SK-N-SH (cell line): ENCODE results near the gene MLLT3. TPM values are rescaled to one million over a fixed set of nuclear protein-coding genes. Genes with fewer than 3 reads are reported as not detected.

ENCODE experiments used
- CTCF ChIA-PET: fragments of 300-600, 350-600 bp; formaldehyde crosslinking; extraction: SDS; loops from one replicate; lab custom pipeline; 2021; lab: Yijun Ruan, JAX
- POLR2A ChIA-PET: fragments of 350-600 bp; sonication (Branson Sonifier 250); formaldehyde crosslinking; extraction: SDS; loops from one replicate; lab custom pipeline; 2020; ENCODE audit warnings: antibody characterized with exemption, inconsistent platforms; lab: Yijun Ruan, JAX
- DNase-seq: peaks from one replicate; pipeline ENCODE4 v3.0.0; 2012
- H2AFZ ChIP-seq: fragments of 200-600 bp; sonication (generic); 2 replicates; pipeline ENCODE4 v1.8.1; 2016; ENCODE audit warnings: antibody characterized with exemption, mild to moderate bottlenecking, low read depth
- H3F3A ChIP-seq: fragments of 200-600 bp; sonication (generic); replicated peaks from 2 replicates; pipeline ENCODE3; 2016; ENCODE audit warnings: antibody characterized with exemption, mild to moderate bottlenecking; ENCODE audit not compliant: insufficient read depth
- H3K27ac ChIP-seq, 2 experiments: fragments of 200-500 bp in 1 of 2; fragments of 200-600 bp in 1 of 2; sonication (Bioruptor generic) in 1 of 2; sonication (generic), shearing (Covaris generic) in 1 of 2; 2 replicates each; pipeline versions ENCODE4 v1.5.1 to v1.6.1; 2014 to 2016; ENCODE audit warnings: low read depth in 2 of 2, inconsistent platforms in 1 of 2, low read length in 1 of 2, mild to moderate bottlenecking in 1 of 2, mixed read lengths in 1 of 2
- H3K27me3 ChIP-seq: fragments of 200-600 bp; sonication (generic), shearing (Covaris generic); 2 replicates; pipeline ENCODE4 v1.6.1; 2016; ENCODE audit warnings: mixed run types; ENCODE audit not compliant: insufficient read depth
- H3K36me3 ChIP-seq, 2 experiments: fragments of 200-500 bp in 1 of 2; fragments of 200-600 bp in 1 of 2; sonication (Bioruptor generic) in 1 of 2; sonication (generic) in 1 of 2; replicated peaks in 1 of 2; 2 replicates each; pipeline versions ENCODE3 to v1.5.1; 2014 to 2016; ENCODE audit warnings: low read length in 1 of 2, mild to moderate bottlenecking in 1 of 2; ENCODE audit not compliant: insufficient read depth in 2 of 2, control insufficient read depth in 1 of 2
- H3K4me1 ChIP-seq, 2 experiments: fragments of 200-500 bp in 1 of 2; fragments of 200-600 bp in 1 of 2; sonication (Bioruptor generic) in 1 of 2; sonication (generic), shearing (Covaris generic) in 1 of 2; 2 replicates each; pipeline versions ENCODE4 v1.5.1 to v1.6.1; 2014 to 2016; ENCODE audit warnings: low read depth in 1 of 2, low read length in 1 of 2, mixed run types in 1 of 2; ENCODE audit not compliant: insufficient read depth in 2 of 2, control insufficient read depth in 1 of 2
- H3K4me2 ChIP-seq: fragments of 200-600 bp; sonication (generic), shearing (Covaris generic); 2 replicates; pipeline ENCODE4 v1.6.1; 2017; ENCODE audit warnings: mixed run types
- H3K4me3 ChIP-seq, 2 experiments: fragments of 200-500 bp in 1 of 2; fragments of 200-600 bp in 1 of 2; sonication (Bioruptor generic) in 1 of 2; sonication (generic), shearing (Covaris generic) in 1 of 2; 2 replicates each; pipeline versions ENCODE4 v1.5.1 to v1.8.1; 2014 to 2016; ENCODE audit warnings: low read depth in 2 of 2, inconsistent platforms in 1 of 2, low read length in 1 of 2, mild to moderate bottlenecking in 1 of 2, mixed read lengths in 1 of 2, moderate library complexity in 1 of 2
- H3K79me2 ChIP-seq: fragments of 200-600 bp; sonication (generic); 2 replicates; pipeline ENCODE4 v1.8.1; 2017; ENCODE audit warnings: mild to moderate bottlenecking; ENCODE audit not compliant: insufficient read depth
- H3K9ac ChIP-seq: fragments of 200-600 bp; sonication (generic); 2 replicates; pipeline ENCODE4 v1.6.1; 2017; ENCODE audit warnings: mixed run types
- H3K9me2 ChIP-seq: fragments of 200-600 bp; sonication (generic); 2 replicates; pipeline ENCODE4 v1.6.1; 2017; ENCODE audit warnings: mixed run types
- H3K9me3 ChIP-seq: fragments of 200-600 bp; sonication (generic); 2 replicates; pipeline ENCODE4 v1.6.1; 2017; ENCODE audit warnings: mixed run types, mild to moderate bottlenecking, moderate library complexity
- H4K20me1 ChIP-seq: fragments of 200-600 bp; sonication (generic); 2 replicates; pipeline ENCODE4 v1.6.1; 2017; ENCODE audit warnings: mild to moderate bottlenecking, mixed run types; ENCODE audit not compliant: insufficient read depth
- FOSL2 ChIP-seq: IDR thresholded peaks from 2 replicates; pipeline ENCODE4 v1.4.0; 2012; ENCODE audit warnings: low read depth, mild to moderate bottlenecking, moderate library complexity, borderline replicate concordance
- FOXM1 ChIP-seq: IDR thresholded peaks from 2 replicates; pipeline ENCODE4 v1.4.0; 2012; ENCODE audit warnings: low read depth, mild to moderate bottlenecking
- GABPA ChIP-seq: IDR thresholded peaks from 2 replicates; pipeline ENCODE4 v1.4.0; 2012; ENCODE audit warnings: low read depth, mild to moderate bottlenecking
- GATA2 ChIP-seq: sonication (generic); formaldehyde crosslinking; IDR thresholded peaks from 2 replicates; pipeline ENCODE4 v1.5.0; 2020; ENCODE audit warnings: mild to moderate bottlenecking, missing genetic modification reagents
- IRF3 ChIP-seq: fragments of 150-350 bp; IDR thresholded peaks from 2 replicates; pipeline ENCODE4 v1.6.1; 2016; ENCODE audit warnings: mild to moderate bottlenecking, low read depth, low read length
- JUND ChIP-seq: IDR thresholded peaks from 2 replicates; pipeline ENCODE4 v1.4.0; 2012
- MXI1 ChIP-seq: IDR thresholded peaks from 2 replicates; pipeline ENCODE4 v1.6.1; 2012; ENCODE audit warnings: mild to moderate bottlenecking, low read depth, low read length, improper control_type of control experiment
- PBX3 ChIP-seq: IDR thresholded peaks from 2 replicates; pipeline ENCODE4; 2012
- POLR2AphosphoS5 ChIP-seq: IDR thresholded peaks from 2 replicates; pipeline ENCODE4 v1.6.1; 2012; ENCODE audit warnings: low read depth, low read length
- RCOR1 ChIP-seq: fragments of 150-350 bp; IDR thresholded peaks from 2 replicates; pipeline ENCODE4 v1.6.1; 2017; ENCODE audit warnings: antibody characterized with exemption, low read length
- RFX5 ChIP-seq: IDR thresholded peaks from 2 replicates; pipeline ENCODE4 v1.6.1; 2012; ENCODE audit warnings: mild to moderate bottlenecking, improper control_type of control experiment, low read length
- SMC3 ChIP-seq: IDR thresholded peaks from 2 replicates; pipeline ENCODE4 v1.6.1; 2012; ENCODE audit warnings: low read depth, low read length, improper control_type of control experiment
- TCF12 ChIP-seq: IDR thresholded peaks from 2 replicates; pipeline ENCODE4 v1.4.0; 2012
- TEAD4 ChIP-seq: IDR thresholded peaks from 2 replicates; pipeline ENCODE4 v1.4.0; 2012; ENCODE audit warnings: mild to moderate bottlenecking, borderline replicate concordance; ENCODE audit not compliant: insufficient read depth
- ZBTB33 ChIP-seq: IDR thresholded peaks from 2 replicates; pipeline ENCODE4 v1.4.0; 2012; ENCODE audit warnings: low read depth, borderline replicate concordance
- WGBS: methylation state at CpG from one replicate; pipeline ENCODE4 v1.1.6; 2017; ENCODE audit warnings: low lambda C conversion rate; 5-methylcytosine and 5-hydroxymethylcytosine counted together
- polyA plus RNA-seq, 3 experiments: library from polyadenylated mRNA; depleted of rRNA; stranded (reverse); fragments of >200 nt; gene quantifications; 2 replicates each; pipeline ENCODE4 v1.2.3, GENCODE V29; 2012

The MLLT3 gene
- polyA plus RNA-seq, 1 of the 3 experiments (the other 2 are of a cell fraction) = 3.9 TPM

- TF ChIP-seq PBX3 = no peak
- no peak for TF ChIP-seq RCOR1
Observed at GRCh38 chr9:20620650-20621470, 1.4 kb downstream of the MLLT3 start (continued).

GRCh38 chr9:20619487-20620200 lies 2.7 kb downstream of the MLLT3 start:
- peaks cover 8 to 9% of the 10 kb centered on the region in 2 experiments; a peak in 3 of 4 replicates for H3K4me1 ChIP-seq
- H4K20me1 ChIP-seq = no peaks in the 10 kb centered on the region
- no peaks in the 10 kb centered on the region for H3K36me3 ChIP-seq
- POLR2A ChIA-PET = no interaction called here
- no peak overlapping the region for H3K27ac ChIP-seq
- H2AFZ ChIP-seq = no peak overlapping the region
- no peaks in the 10 kb centered on the region for H3K79me2 ChIP-seq
- peaks cover 13% of the 10 kb centered on the region for H3F3A ChIP-seq
- no peak overlapping the region for H3K9ac ChIP-seq
- 78% methylated on average over 15 of the region's 15 CpGs for WGBS
- no peak for DNase-seq
- H3K27me3 ChIP-seq = no peaks in the 10 kb centered on the region
- H3K4me2 ChIP-seq = 0 out of 2 replicates have a peak overlapping the region, but pooled peaks have one; percentile 92
- CTCF ChIA-PET = interaction anchor here (0.9 to 2.7 kb wide), 4 partner anchors 72 to 321 kb away, joined by 3 to 7 read pairs (median 3); no protein-coding TSS in a partner anchor
- no peaks in the 10 kb centered on the region for H3K9me3 ChIP-seq
- no peaks in the 10 kb centered on the region for H3K9me2 ChIP-seq
- peak overlapping the region; percentile 81 to 100; a peak in 1 of 4 replicates for H3K4me3 ChIP-seq
- TF ChIP-seq GABPA = no peak
- TF ChIP-seq RCOR1 = no peak
- no peak for TF ChIP-seq PBX3
- TF ChIP-seq SMC3 = no peak
- TF ChIP-seq ZBTB33 = no peak
- TF ChIP-seq TEAD4 = no peak
- no peak for TF ChIP-seq GATA2 (CRISPR knock-in tag)
- no peak for TF ChIP-seq POLR2AphosphoS5
- no peak for TF ChIP-seq RFX5
- TF ChIP-seq JUND = no peak
- TF ChIP-seq FOSL2 = no peak
- TF ChIP-seq FOXM1 = no peak
- TF ChIP-seq TCF12 = no peak
- TF ChIP-seq IRF3 = no peak
- TF ChIP-seq MXI1 = no peak
- TF ChIP-seq, all 33 proteins: peak for 0
